Epidermal melanocyte (primary cell): Measurements from ENCODE around the gene TMEM45B.
"Not testable (repeated sequence)": the region's sequence is repeated elsewhere in the genome, so short reads cannot be mapped to it uniquely, and the experiment has no call there.

Experiments
- DNase-seq: peaks from one replicate; pipeline ENCODE4 v3.0.0; 2011; ENCODE audit warnings: low spot score; ENCODE audit not compliant: insufficient read length

The TMEM45B gene

DNA sequence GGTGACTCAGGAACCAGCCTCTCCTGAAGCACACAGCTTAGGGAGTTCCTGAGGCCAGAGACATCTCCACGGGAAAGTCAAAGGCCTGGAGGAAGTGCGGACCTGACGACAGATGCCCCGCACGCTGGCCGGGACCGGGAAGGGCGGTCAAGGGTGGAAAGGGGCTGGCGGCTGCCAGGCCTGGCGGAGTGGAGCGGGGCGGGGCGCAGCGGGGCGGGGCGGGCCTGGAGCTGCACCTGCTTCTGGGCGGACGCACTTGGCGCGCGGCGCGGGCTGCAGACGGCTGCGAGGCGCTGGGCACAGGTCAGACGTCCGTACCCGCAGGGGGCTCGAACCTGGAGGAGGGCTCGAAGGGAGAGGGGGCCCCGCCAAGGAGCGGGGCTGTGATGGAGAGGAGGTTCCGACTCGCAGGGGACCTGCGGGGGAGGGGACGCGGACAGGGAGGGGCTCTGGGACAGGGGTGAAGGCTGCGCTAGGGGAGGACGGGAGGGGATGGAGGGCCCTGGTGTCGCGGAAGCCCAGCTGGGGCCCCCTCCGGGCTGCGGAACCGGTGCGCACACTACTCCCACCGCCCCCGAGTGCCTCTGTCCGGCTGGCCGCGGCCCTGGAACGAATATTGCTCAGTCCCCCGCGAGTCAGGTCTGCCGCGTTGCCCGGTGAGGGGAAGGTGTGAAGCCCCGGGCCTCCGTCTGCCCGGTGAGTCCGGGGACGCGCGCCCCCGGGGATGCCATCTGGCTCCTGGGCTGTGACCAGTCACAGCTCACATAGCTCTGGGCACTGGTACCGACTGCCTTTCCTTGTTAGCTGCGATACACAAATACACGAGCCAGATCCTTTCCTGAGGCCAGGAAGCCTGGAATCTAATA, at the start of gene TMEM45B:
TSS of gene TMEM45B (plus strand) at position 253 of the 866 bp plus-strand sequence. CDS start 36,635 bp downstream, outside the sequence.
- no peak for DNase-seq

DNA sequence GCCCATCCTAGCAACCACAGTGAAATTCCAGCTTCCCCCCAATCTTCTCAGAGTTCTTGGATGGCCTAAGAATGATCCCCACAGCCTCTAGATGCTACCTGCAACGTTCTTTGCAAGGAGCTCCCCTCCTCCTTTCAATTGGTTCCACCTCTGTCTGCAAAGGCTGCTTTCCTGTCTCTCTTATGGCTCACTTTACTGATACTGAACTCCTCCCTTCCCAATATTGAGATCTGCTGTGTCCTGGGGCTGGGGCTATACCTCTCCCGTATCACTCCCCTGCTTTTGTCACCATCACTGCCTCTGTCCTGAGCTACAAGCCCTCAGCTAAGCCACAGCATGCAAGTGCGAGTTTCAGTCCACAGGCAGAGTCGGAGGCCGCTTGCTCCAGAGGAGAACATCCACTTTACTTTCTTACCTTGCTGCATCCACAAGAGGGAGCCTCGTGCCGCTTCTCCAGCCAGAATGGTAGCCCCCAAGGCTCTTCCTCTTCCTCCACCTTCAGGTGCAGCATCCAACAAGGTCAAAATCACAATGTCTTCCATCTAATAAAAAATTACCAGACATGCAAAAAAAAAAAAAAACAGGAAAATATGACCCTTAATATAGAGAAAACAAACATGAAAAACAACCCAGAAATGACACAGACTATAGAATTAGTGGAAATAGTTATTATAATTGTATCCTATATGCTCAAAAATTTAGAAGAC, 48.6 kb upstream of the TMEM45B start:
- no peak for DNase-seq

DNA sequence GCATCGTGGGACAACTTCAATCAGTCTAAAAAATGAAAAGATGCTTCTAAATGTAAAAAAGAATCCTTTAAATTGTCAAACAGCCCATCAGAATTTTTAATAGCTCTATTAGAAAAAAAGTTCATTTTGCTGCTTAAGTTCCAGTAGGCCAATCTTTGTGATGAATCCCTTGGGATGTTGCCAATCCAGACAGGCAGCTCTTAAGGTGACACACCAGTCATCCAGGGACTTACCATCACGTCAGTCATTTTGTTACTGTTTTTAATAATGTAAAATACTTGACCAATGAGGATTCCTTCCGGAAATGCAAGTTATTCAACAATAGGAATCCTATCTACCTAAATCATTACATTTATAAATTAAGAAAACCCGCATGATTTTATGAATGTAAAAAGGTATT, 47.8 kb upstream of the TMEM45B start:
- DNase-seq: no peak

DNA sequence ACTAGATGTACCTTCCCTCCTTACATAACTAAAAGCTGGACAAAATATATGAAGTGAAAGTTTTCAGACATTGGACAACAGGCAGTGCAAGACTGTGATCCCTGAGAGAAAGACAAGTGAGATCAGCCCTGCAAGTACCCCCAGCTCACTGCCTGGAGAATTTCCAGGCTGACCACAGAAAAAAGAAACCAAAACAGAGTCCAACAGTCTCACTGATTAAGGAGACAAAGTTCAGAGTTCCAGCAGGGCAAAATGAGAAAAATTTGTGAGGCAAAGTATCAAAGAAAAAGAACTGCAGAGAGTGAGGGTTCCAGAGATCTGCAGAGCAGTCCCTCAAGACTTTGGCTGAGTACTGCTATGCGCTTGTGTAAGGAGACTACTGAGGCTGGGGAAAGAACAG, 47.3 kb upstream of the TMEM45B start:
- no peak for DNase-seq

DNA sequence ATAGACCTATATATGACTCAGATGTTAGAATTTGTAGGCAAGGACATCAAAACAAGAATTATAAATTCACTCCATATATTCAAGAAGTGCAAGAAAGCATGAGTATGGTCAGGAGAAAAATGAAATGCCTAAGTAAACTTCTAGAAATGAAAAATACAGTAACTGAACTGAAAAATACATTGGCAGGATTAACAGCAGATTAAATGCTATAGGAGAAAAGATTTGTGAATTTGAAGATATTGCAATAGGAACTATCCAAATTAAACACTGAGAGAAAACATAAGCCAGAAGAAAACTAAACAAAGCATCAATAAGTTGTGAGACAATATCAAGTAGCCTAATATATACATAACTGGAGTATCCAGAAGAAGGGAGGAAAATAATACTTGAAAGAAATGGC, 46.6 kb upstream of the TMEM45B start:
- no peak for DNase-seq

DNA sequence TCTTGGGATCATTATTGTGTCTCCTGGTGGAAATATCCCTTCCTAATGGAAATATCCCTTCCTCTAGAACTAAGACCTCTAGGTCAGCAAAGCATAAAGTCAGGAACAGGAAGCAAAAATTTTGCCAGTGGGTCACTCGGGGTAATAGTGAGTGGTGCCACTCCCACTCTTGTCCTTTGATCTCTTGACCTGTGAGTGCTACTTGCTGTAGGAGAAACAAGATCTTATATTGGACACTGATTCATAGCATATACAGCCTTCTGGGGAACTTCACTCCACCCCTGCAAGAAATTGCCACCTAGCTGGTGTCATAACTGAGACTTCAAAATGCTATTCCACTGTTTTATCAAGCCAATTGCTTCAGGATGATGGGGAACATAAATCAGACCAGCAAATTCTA, 44.7 kb upstream of the TMEM45B start:
- no peak for DNase-seq

DNA sequence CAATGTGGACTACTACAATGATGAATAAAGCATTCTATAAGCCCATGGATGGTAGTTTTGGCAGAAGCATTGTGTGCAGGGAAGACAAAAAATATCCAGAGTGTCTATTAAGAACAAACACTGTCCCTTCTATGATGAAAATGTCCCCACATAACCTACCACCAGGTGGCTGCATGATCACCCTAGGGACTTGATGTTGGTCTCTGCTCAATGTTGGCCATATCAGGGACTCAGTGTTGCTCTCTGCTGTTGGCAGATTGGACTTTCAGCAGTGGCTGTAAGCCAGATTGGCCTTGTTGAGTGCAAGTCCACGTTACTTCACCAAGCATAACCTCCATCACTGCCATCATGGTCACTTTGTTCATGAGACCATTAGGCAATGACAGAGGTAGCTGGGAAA, 44.2 kb upstream of the TMEM45B start:
- DNase-seq: not testable (repeated sequence)

DNA sequence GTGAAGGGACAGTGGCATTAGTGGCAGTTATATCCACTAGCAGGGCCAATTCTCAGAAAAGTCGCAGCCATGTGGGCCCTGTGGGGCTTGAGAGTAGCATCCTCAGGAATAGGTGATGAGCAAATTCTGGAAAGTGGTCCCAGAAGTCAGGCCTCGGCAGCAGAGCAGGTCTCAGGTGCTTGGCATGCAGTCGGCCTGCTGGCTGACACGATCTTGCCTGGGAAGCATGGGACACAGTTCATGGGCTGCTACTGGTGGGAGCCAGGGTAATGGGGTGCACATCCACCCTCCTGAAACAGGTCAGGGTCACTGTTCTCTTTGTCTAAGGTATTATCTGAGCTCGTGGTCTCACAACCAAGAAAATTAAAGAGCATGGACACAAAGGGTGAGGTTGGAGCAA, 36.8 kb upstream of the TMEM45B start:
- no peak for DNase-seq

DNA sequence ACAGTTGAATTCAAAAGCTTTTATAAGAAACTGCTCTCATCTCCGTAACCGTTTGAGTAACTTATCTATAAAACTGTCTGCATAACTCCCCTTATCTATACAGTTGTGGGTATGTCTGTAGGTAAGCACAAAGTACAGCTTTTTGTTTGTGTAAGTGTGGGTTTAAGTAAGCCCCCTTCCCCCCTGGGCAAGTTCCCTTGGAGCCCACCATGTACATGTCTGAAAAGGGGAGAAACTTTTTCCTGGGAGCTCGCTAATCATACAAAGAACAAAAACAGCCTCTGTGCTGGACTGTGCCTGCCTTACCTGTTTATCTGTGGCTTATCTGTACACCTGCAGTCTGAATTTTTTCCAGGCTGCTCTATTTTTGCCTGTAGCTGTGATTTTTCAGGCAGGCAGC, 36.3 kb upstream of the TMEM45B start:
- DNase-seq: no peak

DNA sequence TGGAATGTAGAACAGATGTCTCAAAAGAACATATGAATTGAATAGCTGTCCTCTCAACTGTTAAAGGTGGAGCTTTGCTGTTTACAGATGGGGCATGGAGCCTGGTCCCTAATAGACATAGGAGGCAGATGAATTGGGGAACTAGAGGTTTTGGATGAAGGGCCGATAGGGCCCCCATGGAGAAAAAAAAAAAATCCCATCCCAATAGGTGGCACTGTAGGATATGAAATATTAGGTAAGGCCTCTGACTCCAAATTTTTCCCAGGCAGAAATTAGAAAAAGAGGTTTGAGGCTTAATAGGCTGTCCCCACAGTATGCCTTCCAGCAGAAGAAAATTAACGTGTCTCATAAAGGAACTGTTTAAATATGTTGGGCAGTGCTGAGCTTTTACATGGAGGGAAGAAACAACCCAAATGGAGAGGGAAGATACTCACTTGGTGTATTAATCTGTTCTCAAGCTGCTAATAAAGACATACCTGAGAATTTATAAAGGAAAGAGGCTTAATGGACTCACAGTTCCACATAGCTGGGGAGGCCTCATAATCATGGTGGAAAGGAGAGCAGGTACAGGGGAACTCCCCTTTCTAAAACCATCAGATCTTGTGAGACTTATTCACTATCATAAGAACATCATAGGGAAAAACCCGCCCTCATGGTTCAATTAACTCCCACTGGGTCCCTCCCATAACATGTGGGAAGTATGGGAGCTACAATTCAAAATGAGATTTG, 30.1 kb upstream of the TMEM45B start:
- DNase-seq: no peak

DNA sequence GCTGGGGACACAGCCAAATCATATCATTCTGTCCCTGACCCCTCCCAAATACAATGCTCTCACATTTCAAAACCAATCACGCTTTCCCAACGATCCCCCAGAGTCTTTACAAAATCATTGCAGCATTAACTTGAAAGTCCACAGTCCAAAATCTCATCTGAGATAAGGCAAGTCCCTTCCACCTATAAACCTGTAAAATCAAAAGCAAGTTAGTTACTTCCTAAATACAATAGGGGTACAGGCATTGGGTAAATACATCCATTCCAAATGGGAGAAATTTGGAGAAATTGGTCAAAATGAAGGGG, 29.6 kb upstream of the TMEM45B start:
- DNase-seq: not testable (repeated sequence)

DNA sequence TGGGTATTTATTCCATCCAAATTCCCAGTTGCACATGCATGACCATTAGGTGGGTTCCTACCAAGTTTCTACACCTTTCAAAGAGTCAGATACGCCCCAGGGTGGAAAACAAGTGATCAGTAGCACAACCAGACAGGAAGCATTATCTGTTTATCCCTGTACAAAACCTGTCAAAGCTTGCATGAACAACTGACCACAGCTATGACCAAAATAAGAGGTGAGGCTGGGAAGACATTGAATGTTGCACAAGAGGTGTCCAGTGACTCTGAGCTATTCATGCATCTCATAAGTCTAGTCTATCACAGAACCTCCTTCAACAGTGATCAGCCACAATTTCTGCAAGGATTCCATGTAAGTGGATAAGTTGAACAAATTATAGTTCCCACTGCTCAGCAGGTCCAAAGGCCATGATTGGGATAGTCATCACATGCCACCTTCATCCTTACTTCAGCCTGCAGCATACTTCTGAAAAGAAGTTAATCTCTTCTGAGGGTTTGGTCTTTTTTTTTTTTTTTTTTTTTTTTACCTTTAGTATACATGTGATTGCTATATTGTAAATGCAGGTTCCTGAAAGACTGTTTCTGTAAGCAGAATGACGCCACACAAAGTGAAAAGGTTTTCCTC, 28.0 kb upstream of the TMEM45B start:
- DNase-seq: no peak

DNA sequence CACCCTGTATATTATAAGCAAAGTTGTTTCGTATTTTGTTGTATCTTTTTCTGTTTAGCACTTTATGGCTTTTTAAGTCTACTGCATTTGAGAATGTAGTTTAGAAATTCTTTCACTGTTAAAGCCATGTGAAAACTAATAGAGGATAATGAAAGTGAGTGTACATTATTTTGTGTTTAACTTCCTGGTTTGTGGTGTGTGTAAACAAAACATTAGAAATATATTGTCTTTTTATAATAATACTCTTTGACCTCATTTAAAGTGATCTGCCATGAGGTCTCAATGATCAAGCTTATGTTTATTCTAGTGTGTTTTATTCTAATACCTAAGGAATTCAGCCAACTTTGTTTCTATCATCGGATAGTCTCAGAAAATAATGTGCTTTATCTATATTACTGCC, 27.4 kb upstream of the TMEM45B start:
- no peak for DNase-seq

DNA sequence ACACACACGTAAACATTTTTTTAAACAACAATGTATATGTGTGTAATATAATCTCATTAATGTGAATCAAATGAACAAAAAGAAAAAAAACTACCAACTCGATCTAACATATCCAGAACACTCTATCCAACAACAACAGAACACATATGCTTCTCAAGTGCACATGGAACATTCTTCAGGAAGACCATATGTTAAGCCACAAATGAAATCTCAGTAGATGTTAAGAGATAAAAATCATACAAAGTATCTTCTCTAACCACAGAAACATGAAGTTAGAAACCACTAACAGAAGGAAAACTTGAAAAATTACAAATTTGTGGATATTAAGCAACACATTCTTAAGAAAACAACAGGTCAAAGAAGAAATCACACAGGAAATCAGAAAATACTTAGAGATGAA, 25.5 kb upstream of the TMEM45B start:
- no peak for DNase-seq

DNA sequence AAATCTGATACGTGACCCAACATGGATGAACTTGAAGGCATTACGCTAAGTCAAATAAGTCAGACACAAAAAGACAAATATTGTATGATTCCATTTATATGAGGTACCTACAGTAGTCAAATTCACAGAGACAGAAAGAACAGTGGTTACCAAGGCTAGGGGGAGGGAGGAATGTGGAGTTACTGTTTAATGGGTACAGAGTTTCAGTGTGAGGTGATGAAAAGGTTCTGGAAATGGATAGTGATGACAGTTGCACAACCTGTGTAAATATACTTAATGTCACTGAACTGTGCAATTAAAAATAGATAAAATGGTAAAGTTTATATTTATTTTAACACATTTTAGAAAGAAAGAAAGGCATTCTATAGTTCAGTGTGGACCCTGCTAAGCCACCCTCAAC, 24.1 kb upstream of the TMEM45B start:
- no peak for DNase-seq

DNA sequence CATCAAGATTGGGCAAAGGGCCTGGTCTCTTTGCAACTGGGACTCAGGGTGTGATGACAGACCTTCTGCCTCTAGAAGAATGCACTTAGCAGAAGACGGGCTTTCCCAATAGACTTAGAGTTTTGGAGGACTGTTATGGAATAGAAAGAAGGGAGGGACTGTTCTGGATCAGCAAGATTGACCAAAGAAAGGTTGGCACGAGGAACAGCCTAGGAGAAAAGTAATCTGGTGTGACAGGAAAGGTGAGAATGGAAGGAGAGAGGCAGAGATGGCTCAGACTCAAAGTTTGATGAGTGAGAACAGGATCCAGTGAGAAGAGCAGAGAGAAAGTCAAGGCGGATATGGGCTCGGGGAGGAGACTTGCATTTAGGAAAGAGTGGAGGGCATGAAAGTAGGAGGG, 23.0 kb upstream of the TMEM45B start:
- no peak for DNase-seq

DNA sequence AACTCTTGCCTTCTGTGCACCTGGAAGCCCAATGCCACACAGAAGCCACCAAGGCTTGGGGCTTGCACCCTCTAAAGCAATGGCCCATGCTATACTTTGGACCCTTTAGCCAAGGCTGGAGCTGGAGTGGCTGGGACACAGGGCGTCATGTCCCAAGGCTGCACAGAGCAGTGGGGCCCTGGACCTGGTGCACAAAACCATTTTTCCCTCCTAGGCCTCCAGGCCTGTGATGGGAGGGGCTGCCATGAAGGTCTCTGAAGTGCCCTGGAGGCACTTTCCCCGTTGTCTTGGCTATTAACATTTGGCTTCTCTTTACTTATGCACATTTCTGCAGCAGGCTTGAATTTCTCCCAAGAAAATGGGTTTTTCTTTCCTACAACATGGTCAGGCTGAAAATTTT, 20.6 kb upstream of the TMEM45B start:
- DNase-seq: no peak

DNA sequence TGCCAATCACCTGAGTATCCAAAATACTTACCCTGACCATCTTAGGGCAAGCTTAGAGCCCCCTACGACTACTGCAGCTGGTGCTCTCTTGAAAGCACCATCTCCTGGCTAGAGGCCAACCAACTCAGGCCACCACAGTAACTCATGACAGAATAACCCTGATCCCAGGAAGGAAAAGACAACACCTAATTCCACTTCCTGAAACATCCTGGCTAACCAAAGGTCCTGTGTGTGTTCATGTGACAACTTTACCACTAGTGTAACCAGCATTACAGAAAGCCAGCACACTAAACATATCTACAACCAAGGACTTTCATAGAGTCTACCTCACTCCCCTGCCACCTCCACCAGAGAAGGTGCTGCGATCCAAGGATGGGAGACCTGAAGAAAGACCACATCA, 17.4 kb upstream of the TMEM45B start:
- DNase-seq: no peak

DNA sequence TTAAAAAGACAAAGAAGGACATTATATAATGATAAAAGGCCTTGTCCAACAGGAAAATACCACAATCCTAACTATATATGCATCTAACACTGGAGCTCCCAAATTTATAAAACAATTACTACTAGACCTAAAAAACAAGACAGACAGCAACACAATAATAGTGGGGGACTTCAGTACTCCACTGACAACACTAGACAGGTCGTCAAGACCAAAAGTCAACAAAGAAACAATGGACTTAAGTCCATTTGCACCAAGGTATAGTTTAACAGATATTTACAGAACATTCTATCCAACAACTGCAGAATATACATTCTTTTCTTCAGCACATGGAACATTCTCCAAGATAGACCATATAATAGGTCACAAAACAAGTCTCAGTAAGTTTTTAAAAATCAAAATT, 15.5 kb upstream of the TMEM45B start:
- DNase-seq: not testable (repeated sequence)

DNA sequence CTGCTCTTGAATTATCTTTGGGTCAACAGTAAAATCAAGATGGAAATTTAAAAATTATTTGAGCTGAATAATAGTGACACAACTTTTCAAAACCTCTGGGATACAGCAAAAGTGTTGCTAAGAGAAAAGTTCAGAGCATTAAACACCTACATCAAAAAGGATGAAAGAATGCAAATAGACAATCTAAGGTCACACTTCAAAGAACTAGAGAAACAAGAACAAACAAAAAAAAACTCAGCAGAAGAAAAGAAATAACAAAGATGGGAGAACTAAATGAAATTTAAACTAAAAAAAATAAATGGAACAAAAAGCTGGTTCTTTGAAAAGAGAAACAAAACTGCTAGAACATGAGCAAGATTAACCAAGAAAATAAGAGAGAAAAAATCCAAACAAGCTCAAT, 15.0 kb upstream of the TMEM45B start:
- no peak for DNase-seq

DNA sequence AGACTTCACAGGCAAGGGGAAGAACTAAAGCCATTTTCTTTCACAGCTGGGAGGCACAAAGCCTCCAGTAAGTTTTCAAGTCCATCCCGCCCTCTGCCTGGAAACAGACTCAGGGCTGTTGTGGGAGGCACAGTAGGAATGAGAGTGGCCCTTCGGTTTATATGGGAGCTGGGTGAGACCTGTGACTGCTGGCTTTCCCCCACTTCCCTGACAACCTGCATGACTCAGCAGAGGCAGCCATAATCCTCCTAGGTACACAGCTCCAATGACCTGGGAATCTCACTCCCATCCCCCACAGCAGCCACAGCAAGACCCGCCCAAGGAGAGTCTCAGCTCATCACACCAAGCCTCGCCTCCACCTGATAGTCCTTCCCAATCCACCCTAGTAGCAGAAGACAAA, 12.1 kb upstream of the TMEM45B start:
- DNase-seq: no peak

DNA sequence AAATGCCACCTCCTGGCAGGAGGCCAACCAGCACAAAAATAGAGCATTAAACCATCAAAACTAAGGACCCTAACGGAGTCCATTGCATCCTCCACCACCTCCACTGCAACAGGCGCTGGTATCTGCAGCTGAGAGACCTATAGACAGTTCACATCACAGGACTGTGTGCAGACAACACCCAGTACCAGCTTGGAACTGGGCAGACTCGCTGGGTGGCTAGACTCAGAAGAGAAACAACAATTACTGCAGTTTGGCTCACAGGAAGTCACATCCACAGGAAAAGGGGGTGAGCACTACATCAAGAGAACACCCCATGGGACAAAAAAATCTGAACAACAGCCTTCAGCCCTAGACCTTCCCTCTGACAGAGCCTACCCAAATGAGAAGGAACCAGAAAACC, 11.6 kb upstream of the TMEM45B start:
- no peak for DNase-seq
